VCaP (cell line): ENCODE measurements around the gene CCDC121.

ENCODE experiments used
- H3K27ac ChIP-seq: fragments of 450-650 bp; 2 replicates; pipeline ENCODE4 v1.5.1; 2017
- CTCF ChIP-seq: fragments of 450-650 bp; conservative IDR thresholded peaks from 2 replicates; pipeline ENCODE4 v1.5.1; 2017; ENCODE audit warnings: mild to moderate bottlenecking, moderate library complexity

Gene CCDC121

GRCh38 chr2:27663285-27664153 lies 34.7 kb upstream of the CCDC121 start, which contains the start of the genes SLC4A1AP and SUPT7L:
Gene SLC4A1AP (plus strand): TSS chr2:27663889. CDS start chr2:27663915, 26 bp downstream.
Gene SUPT7L (minus strand): TSS chr2:27663614. CDS start chr2:27662192, 1,422 bp downstream.
- no peak for TF ChIP-seq CTCF

GRCh38 chr2:27661371-27661770 lies 32.6 kb upstream of the CCDC121 start:
- no peak overlapping the region for H3K27ac ChIP-seq
- TF ChIP-seq CTCF: no peak

More at GRCh38 chr2:27663285-27664153, 34.7 kb upstream of the CCDC121 start, which contains the start of the genes SLC4A1AP and SUPT7L:
- peak within 1 kb of the TSS; percentile 93 for H3K27ac ChIP-seq

GRCh38 chr2:27655155-27655951 lies 26.5 kb upstream of the CCDC121 start:
- no peak overlapping the region for H3K27ac ChIP-seq
- no peak for TF ChIP-seq CTCF

- H3K27ac ChIP-seq: no peak overlapping the region
- TF ChIP-seq CTCF: no peak
These were observed 24.6 kb upstream of the CCDC121 start for GRCh38 chr2:27653397-27653796.

- no peak for TF ChIP-seq CTCF
- H3K27ac ChIP-seq: no peak overlapping the region
These were observed 24.0 kb upstream of the CCDC121 start for GRCh38 chr2:27652790-27653189.

GRCh38 chr2:27652341-27652740 lies 23.5 kb upstream of the CCDC121 start:
- no peak for TF ChIP-seq CTCF
- H3K27ac ChIP-seq: no peak overlapping the region

GRCh38 chr2:27651056-27651455 lies 22.2 kb upstream of the CCDC121 start:
- TF ChIP-seq CTCF: no peak
- no peak overlapping the region for H3K27ac ChIP-seq
